HEK293 (cell line): Measurements from ENCODE around the gene CYB5D1.

Experiments used
- ZBTB21 ChIP-seq: fragments of 450-650 bp; formaldehyde crosslinking; IDR thresholded peaks from 2 replicates; pipeline ENCODE4 v1.5.1; 2017; ENCODE audit warnings: missing biosample characterization, missing genetic modification characterization
- TF ChIP-seq, protein P1 (sequence below): fragments of 450-650 bp; formaldehyde crosslinking; conservative IDR thresholded peaks from 2 replicates; pipeline ENCODE4 v1.5.1; 2016; ENCODE audit warnings: low read depth, missing biosample characterization, missing genetic modification characterization
- TF ChIP-seq, protein P2 (sequence below): fragments of 450-650 bp; formaldehyde crosslinking; IDR thresholded peaks from 2 replicates; pipeline ENCODE4 v1.5.1; 2016; ENCODE audit warnings: missing biosample characterization, missing genetic modification characterization
- TF ChIP-seq, protein P3 (sequence below): fragments of 450-650 bp; formaldehyde crosslinking; IDR thresholded peaks from 2 replicates; pipeline ENCODE4 v1.5.1; 2016; ENCODE audit warnings: missing biosample characterization, missing genetic modification characterization

DNA sequence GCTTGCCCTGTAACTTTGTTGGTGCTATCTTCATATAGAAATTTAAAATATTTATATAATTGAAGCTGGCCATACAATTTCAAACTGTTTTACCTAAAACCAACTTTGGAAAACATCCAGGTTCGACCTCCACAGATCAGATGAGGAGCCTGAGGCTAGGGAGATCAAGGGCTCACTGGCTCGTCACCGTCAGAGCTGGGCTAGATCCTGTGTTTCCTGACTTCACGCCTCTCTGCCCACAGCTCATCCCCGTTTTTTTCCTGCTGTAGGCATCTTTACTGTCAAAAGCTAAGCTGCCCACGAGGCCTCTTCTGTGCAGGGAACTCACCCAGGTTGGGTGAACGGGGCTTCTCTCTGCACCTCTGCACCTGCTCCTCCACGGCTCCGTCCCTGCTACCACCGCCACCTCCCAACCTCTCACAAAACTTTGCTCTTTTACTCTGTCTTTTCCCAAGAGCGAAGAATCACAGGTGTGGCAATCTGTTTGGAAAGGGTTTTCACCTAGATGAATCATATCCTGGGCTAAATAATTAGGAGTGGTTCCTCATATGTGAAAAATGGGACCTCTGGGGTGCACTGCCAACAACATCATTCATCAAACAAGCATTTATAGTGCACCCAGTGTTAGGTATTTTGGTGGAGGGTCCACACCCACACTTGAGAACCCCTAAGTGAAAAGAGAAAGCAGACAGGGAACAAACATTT is 48.6 kb upstream of the CYB5D1 start:
- TF ChIP-seq, protein P1, sequence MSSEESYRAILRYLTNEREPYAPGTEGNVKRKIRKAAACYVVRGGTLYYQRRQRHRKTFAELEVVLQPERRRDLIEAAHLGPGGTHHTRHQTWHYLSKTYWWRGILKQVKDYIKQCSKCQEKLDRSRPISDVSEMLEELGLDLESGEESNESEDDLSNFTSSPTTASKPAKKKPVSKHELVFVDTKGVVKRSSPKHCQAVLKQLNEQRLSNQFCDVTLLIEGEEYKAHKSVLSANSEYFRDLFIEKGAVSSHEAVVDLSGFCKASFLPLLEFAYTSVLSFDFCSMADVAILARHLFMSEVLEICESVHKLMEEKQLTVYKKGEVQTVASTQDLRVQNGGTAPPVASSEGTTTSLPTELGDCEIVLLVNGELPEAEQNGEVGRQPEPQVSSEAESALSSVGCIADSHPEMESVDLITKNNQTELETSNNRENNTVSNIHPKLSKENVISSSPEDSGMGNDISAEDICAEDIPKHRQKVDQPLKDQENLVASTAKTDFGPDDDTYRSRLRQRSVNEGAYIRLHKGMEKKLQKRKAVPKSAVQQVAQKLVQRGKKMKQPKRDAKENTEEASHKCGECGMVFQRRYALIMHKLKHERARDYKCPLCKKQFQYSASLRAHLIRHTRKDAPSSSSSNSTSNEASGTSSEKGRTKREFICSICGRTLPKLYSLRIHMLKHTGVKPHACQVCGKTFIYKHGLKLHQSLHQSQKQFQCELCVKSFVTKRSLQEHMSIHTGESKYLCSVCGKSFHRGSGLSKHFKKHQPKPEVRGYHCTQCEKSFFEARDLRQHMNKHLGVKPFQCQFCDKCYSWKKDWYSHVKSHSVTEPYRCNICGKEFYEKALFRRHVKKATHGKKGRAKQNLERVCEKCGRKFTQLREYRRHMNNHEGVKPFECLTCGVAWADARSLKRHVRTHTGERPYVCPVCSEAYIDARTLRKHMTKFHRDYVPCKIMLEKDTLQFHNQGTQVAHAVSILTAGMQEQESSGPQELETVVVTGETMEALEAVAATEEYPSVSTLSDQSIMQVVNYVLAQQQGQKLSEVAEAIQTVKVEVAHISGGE (tag by site-specific recombination), result no peak
- no peak for TF ChIP-seq ZBTB21 (tag by site-specific recombination)
- TF ChIP-seq, protein P2, sequence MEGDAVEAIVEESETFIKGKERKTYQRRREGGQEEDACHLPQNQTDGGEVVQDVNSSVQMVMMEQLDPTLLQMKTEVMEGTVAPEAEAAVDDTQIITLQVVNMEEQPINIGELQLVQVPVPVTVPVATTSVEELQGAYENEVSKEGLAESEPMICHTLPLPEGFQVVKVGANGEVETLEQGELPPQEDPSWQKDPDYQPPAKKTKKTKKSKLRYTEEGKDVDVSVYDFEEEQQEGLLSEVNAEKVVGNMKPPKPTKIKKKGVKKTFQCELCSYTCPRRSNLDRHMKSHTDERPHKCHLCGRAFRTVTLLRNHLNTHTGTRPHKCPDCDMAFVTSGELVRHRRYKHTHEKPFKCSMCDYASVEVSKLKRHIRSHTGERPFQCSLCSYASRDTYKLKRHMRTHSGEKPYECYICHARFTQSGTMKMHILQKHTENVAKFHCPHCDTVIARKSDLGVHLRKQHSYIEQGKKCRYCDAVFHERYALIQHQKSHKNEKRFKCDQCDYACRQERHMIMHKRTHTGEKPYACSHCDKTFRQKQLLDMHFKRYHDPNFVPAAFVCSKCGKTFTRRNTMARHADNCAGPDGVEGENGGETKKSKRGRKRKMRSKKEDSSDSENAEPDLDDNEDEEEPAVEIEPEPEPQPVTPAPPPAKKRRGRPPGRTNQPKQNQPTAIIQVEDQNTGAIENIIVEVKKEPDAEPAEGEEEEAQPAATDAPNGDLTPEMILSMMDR, result no peak
- TF ChIP-seq, protein P3, sequence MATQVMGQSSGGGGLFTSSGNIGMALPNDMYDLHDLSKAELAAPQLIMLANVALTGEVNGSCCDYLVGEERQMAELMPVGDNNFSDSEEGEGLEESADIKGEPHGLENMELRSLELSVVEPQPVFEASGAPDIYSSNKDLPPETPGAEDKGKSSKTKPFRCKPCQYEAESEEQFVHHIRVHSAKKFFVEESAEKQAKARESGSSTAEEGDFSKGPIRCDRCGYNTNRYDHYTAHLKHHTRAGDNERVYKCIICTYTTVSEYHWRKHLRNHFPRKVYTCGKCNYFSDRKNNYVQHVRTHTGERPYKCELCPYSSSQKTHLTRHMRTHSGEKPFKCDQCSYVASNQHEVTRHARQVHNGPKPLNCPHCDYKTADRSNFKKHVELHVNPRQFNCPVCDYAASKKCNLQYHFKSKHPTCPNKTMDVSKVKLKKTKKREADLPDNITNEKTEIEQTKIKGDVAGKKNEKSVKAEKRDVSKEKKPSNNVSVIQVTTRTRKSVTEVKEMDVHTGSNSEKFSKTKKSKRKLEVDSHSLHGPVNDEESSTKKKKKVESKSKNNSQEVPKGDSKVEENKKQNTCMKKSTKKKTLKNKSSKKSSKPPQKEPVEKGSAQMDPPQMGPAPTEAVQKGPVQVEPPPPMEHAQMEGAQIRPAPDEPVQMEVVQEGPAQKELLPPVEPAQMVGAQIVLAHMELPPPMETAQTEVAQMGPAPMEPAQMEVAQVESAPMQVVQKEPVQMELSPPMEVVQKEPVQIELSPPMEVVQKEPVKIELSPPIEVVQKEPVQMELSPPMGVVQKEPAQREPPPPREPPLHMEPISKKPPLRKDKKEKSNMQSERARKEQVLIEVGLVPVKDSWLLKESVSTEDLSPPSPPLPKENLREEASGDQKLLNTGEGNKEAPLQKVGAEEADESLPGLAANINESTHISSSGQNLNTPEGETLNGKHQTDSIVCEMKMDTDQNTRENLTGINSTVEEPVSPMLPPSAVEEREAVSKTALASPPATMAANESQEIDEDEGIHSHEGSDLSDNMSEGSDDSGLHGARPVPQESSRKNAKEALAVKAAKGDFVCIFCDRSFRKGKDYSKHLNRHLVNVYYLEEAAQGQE, result no peak
